Muscle layer of duodenum (tissue), 2 donors: ENCODE results near the gene SH3RF3.

Source experiments
- H3K27ac ChIP-seq: one replicate; pipeline ENCODE4 v1.7.0; 2013; ENCODE audit warnings: mild to moderate bottlenecking, low read length
- H3K27me3 ChIP-seq: one replicate; pipeline ENCODE4 v1.7.0; 2013; ENCODE audit warnings: low read depth, mild to moderate bottlenecking, control low read depth, low read length
- H3K36me3 ChIP-seq, 2 donors: one replicate each; pipeline ENCODE4 v1.7.0; 2013; ENCODE audit warnings: low read length in 2 of 2, control low read depth in 1 of 2, mild to moderate bottlenecking in 1 of 2; ENCODE audit not compliant: insufficient read depth in 2 of 2, control insufficient read depth in 1 of 2
- H3K4me1 ChIP-seq, 2 donors: one replicate each; pipeline ENCODE4 v1.7.0; 2013; ENCODE audit warnings: low read length in 2 of 2, mild to moderate bottlenecking in 2 of 2, control low read depth in 1 of 2, moderate library complexity in 1 of 2; ENCODE audit not compliant: insufficient read depth in 2 of 2, control insufficient read depth in 1 of 2
- H3K4me3 ChIP-seq, 2 donors: one replicate each; pipeline ENCODE4 v1.7.0; 2013; ENCODE audit warnings: low read length in 2 of 2, low read depth in 1 of 2, mild to moderate bottlenecking in 1 of 2
- H3K9me3 ChIP-seq, 2 donors: one replicate each; pipeline ENCODE4 v1.7.0; 2013; ENCODE audit warnings: low read length in 2 of 2, control low read depth in 1 of 2, mild to moderate bottlenecking in 1 of 2; ENCODE audit not compliant: control insufficient read depth in 1 of 2
- donor health status: healthy.

Gene SH3RF3

GRCh38 chr2:109383505-109384307 is 254.7 kb downstream of the SH3RF3 start:
- Histone ChIP-seq H3K9me3 (no peaks in the 10 kb centered on the region), H3K4me1 (peaks cover 0 to 17% of the 10 kb centered on the region in 2 donors), H3K4me3 (no peak overlapping the region), H3K27ac (no peak overlapping the region), H3K36me3 (no peaks in the 10 kb centered on the region), H3K27me3 (no peaks in the 10 kb centered on the region)

GRCh38 chr2:109384308-109385271 is 255.6 kb downstream of the SH3RF3 start:
- Histone ChIP-seq H3K4me3 (no peak overlapping the region), H3K36me3 (no peaks in the 10 kb centered on the region), H3K27me3 (no peaks in the 10 kb centered on the region), H3K9me3 (no peaks in the 10 kb centered on the region), H3K27ac (no peak overlapping the region), H3K4me1 (peaks cover 0 to 17% of the 10 kb centered on the region in 2 donors)

- Histone ChIP-seq H3K27me3 (no peaks in the 10 kb centered on the region), H3K4me3 (no peak overlapping the region), H3K27ac (no peak overlapping the region), H3K36me3 (no peaks in the 10 kb centered on the region), H3K9me3 (no peaks in the 10 kb centered on the region), H3K4me1 (peaks cover 0 to 17% of the 10 kb centered on the region in 2 donors)
These were observed 256.5 kb downstream of the SH3RF3 start for GRCh38 chr2:109385506-109385905.

GRCh38 chr2:109386004-109386695 is 257.1 kb downstream of the SH3RF3 start:
- no peaks in the 10 kb centered on the region for H3K9me3 ChIP-seq
- no peak overlapping the region for H3K27ac ChIP-seq
- no peaks in the 10 kb centered on the region for H3K36me3 ChIP-seq
- H3K4me3 ChIP-seq, result no peak overlapping the region
- H3K4me1 ChIP-seq, result peaks cover 0 to 17% of the 10 kb centered on the region in 2 donors
- H3K27me3 ChIP-seq, result no peaks in the 10 kb centered on the region

GRCh38 chr2:109387221-109387735 is 258.3 kb downstream of the SH3RF3 start:
- Histone ChIP-seq H3K9me3 (no peaks in the 10 kb centered on the region), H3K27me3 (no peaks in the 10 kb centered on the region), H3K36me3 (no peaks in the 10 kb centered on the region)

GRCh38 chr2:109387778-109388469 is 258.9 kb downstream of the SH3RF3 start:
- H3K4me1 ChIP-seq, result peaks cover 0 to 7% of the 10 kb centered on the region in 2 donors
- no peak overlapping the region for H3K27ac ChIP-seq
- H3K27me3 ChIP-seq, result no peaks in the 10 kb centered on the region
- H3K9me3 ChIP-seq, result no peaks in the 10 kb centered on the region
- no peaks in the 10 kb centered on the region for H3K36me3 ChIP-seq
- H3K4me3 ChIP-seq, result no peak overlapping the region

More at GRCh38 chr2:109387221-109387735, 258.3 kb downstream of the SH3RF3 start:
- Histone ChIP-seq H3K27ac (no peak overlapping the region), H3K4me3 (no peak overlapping the region), H3K4me1 (peaks cover 0 to 13% of the 10 kb centered on the region in 2 donors)

GRCh38 chr2:109391243-109391642 is 262.2 kb downstream of the SH3RF3 start:
- Histone ChIP-seq H3K4me1 (no peaks in the 10 kb centered on the region), H3K9me3 (no peaks in the 10 kb centered on the region), H3K4me3 (no peak overlapping the region), H3K27me3 (no peaks in the 10 kb centered on the region), H3K36me3 (no peaks in the 10 kb centered on the region), H3K27ac (no peak overlapping the region)

GRCh38 chr2:109392140-109392539 is 263.1 kb downstream of the SH3RF3 start:
- Histone ChIP-seq H3K27ac (no peak overlapping the region), H3K27me3 (no peaks in the 10 kb centered on the region), H3K4me3 (no peak overlapping the region), H3K4me1 (no peaks in the 10 kb centered on the region), H3K36me3 (no peaks in the 10 kb centered on the region), H3K9me3 (no peaks in the 10 kb centered on the region)

GRCh38 chr2:109392816-109393661 is 264.0 kb downstream of the SH3RF3 start:
- Histone ChIP-seq H3K36me3 (no peaks in the 10 kb centered on the region), H3K4me1 (no peaks in the 10 kb centered on the region), H3K27me3 (no peaks in the 10 kb centered on the region), H3K27ac (no peak overlapping the region), H3K9me3 (no peaks in the 10 kb centered on the region), H3K4me3 (no peak overlapping the region)

- Histone ChIP-seq H3K27ac (no peak overlapping the region), H3K9me3 (no peaks in the 10 kb centered on the region), H3K4me3 (no peak overlapping the region), H3K4me1 (no peaks in the 10 kb centered on the region), H3K27me3 (no peaks in the 10 kb centered on the region), H3K36me3 (no peaks in the 10 kb centered on the region)
These were observed 264.6 kb downstream of the SH3RF3 start for GRCh38 chr2:109393662-109393972.
